A204.1 (cell line): ENCODE data around the gene ABCA6.
"Not testable (repeated sequence)": the region's sequence is repeated elsewhere in the genome, so short reads cannot be mapped to it uniquely, and the experiment has no call there.

Experiments used
- FAIRE-seq: peaks from 2 replicates; lab custom pipeline; 2012; peaks lifted over from hg19 to GRCh38; lab: Jason Lieb, UNC

ABCA6 gene

GRCh38 chr17:69070378-69071232 lies 71.1 kb downstream of the ABCA6 start:
- FAIRE-seq, result not testable (repeated sequence)

- FAIRE-seq, result no peak
Observed at GRCh38 chr17:69069226-69069750, 72.4 kb downstream of the ABCA6 start.

DNA sequence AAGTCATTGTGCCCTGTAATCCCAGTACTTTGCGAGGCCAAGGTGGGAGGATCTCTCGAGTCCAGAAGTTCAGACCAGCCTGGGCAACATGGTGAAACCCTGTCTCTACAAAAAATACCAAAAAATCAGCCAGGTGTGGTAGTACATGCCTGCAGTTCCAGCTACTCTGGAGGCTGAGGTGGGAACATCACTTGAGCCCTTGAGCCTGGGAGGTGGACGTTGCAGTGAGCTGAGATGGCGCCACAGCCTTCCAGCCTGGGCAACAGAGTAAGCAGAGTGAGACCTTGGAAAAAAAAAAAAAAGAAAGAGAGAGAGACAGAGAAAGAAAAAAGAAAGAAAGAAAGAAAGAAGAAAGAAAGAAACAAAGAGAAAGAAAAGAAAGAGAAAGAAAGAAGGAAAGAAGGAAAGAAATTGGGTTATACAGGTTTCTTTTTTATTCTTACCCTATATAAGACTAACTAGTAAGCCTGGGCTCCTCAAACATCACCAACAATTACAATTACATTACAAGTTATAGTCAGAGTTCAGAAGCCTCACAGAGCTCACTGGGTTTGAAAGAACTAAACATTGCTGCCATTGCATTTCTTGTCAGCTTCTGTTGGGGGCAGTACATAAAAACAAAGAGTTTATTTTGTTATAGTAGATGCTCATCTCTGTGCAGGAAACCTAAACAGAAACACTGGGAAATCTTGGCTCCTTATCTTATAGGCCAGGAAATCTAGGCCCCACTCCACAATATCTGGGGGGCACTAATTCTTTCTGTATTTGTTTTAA lies 74.2 kb downstream of the ABCA6 start:
- FAIRE-seq, result no peak

DNA sequence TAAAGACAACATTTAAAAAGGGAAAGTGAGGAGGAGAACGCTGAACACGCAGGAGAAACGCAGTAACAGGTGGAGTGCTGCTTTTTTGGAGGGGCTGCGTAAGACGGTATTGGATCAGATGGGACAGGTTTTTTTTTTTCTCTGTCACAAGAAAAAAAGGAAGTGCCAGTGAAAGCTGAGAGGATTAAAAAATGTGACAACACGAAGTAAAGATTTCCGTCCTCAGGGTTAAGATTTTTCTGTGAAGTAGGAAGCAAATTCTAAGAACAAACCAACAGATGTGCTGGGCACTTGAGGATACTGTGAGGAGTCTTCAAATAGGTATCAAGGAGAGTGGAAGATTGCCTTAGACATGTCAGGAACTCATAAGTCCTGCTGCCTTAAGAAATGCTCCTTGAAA lies 75.2 kb downstream of the ABCA6 start:
- no peak for FAIRE-seq

GRCh38 chr17:69065113-69065512 lies 76.6 kb downstream of the ABCA6 start:
- FAIRE-seq, result no peak

- FAIRE-seq, result no peak
Observed at GRCh38 chr17:69064476-69064875, 77.2 kb downstream of the ABCA6 start.

GRCh38 chr17:69064001-69064400 lies 77.7 kb downstream of the ABCA6 start:
- FAIRE-seq, result no peak

- FAIRE-seq, result no peak
Observed at GRCh38 chr17:69062860-69063581, 78.7 kb downstream of the ABCA6 start.

GRCh38 chr17:69061721-69062556 lies 79.8 kb downstream of the ABCA6 start:
- FAIRE-seq, result no peak

- FAIRE-seq, result no peak
Observed at GRCh38 chr17:69060822-69061221, 80.9 kb downstream of the ABCA6 start, which contains the start of gene ABCA9. TSS of gene ABCA9 (minus strand) at chr17:69060927. CDS start at chr17:69051126, 9,801 bp downstream.

DNA sequence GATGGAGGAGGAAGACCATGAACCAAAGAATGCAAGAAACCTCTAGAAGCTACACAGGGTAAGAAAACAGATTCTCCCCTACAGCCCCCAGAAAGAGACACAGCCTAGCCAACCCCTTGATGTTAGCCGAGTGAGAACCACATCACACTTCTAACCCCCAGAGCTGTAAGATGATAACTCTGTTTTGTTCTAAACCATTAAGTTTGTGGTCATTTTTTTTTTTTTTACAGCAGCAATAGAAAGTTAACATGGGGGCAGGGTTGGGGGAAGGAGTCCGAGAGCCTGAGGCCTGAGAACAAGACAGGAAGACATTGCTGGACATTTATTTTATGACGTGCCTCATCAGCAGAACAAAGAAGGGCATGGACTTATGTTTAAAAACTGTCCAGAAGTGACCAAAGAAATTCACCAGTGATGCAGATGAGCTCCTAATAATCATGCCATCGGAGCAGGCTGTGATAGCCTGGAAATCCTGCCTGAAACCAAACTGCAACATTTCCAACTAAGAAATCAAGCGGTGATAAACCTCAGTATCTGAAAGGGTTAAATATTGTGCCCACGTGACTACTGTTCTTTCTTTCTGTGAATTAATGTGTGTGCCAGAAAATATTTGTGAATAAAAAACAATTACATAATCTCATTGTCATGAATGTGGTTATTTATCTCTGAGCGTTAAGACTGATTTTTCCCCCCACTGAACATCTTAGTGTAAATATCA lies 82.1 kb downstream of the ABCA6 start:
- no peak for FAIRE-seq

- no peak for FAIRE-seq
Observed at GRCh38 chr17:69058165-69058564, 83.5 kb downstream of the ABCA6 start.

DNA sequence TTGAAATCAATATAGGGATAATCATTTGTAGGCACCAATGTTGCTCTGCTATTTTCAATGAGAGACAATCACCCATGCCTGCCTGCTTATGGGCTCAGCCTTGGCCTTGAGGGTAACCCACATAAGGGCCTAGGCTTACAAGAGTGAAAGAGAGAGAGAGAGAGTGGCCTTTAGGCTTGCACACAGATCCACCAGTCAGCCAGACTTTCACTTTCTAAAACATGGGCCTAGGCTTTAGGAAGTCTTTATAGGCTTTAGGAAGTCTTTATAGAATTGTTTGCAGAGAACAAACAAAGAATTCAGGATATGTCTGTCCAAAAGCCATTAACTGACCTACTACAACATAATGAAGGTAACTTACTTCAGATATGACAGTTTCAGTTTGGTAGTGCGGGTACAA lies 84.4 kb downstream of the ABCA6 start:
- no peak for FAIRE-seq

DNA sequence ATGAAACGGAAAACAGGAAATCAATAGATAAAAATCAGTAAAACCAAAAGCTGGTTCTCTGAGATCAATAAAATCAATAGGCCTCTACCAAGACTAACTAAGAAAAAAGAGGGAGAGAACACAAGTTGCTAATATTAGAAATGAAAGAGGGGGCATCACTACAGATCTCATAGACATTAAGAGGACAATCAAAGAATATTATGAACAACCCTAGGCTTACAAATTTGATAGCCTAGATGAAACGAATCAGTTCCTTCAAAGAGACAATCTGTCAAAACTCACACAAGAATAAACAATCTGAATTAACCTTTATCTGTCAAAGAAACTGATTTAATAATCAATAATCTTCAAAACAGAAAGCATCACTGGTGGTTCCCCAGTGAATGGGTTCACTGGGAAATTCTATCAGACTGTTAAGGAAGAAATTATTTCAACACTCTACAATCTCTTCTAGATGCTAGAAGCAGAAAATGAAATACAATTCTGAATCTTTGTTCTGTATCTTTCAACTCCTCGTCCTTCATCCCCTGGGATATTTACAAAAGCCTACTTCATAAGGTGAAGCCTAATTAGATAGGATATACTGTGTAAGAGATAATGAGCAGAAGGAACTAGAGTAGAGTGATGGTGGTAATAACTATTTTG lies 85.4 kb downstream of the ABCA6 start:
- no peak for FAIRE-seq

- FAIRE-seq, result no peak
Observed at GRCh38 chr17:69055334-69055733, 86.4 kb downstream of the ABCA6 start.

GRCh38 chr17:69050999-69051775 lies 90.5 kb downstream of the ABCA6 start:
- no peak for FAIRE-seq

DNA sequence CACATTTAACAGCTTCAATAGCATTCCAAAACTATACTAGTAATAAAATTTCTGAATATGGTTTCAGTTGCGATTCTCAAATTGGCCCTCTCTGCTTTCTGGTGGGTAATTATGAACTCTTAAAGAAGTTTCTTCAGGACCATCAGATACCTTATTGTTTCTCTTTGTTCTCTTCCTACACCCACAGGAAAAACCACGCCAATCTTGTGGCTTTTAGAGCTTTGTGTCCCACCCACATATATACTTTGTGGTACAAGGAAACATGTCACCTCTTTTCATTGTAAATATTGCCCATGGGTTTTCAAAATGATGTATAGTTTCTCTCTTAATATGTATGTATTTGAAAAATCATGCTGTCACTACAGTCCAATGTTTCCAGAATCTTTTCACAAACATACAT lies 93.1 kb downstream of the ABCA6 start:
- FAIRE-seq, result no peak

DNA sequence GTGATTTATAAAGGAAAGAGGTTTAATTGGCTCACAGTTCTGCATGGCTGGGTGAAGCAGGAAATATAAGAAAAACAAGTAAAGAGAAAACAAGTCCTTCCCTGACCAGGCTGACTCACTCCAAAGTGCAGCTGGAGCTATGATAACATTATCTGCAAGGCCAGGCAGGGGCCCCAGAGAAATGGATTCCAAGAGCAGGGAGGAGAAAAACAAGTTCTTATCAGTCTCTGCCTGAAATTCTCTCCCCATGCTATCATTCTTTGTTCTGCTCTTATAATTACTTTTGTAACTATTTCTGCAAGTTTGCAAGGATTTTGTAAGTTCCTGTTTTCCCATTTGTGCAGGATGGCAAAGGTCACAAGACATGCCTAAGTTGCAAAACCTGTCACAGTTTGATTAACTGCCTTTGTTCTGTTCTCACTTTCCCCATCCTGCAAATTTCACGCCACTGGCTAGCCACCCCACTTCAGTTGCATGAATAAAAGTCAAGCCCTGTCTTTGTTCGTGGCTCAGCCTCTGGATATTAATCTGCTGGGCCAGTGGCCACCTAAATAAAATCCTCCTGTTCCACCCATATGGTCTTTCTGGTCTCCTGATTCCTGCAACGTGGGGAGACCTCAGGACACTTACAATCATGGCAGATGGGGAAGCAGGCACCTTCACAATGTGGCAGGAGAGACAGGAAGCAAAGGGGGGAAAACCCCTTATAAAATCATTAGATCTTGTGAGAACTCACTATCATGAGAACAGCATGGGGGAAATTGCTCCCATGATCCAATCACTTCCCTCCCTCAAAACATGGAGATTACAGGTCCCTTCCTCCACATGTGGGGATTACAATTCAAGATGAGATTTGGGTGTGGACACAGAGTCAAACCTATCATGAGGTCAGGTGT lies 94.1 kb downstream of the ABCA6 start:
- no peak for FAIRE-seq
